Testis (tissue), 3 donors: Measurements from ENCODE around the gene WBP2NL. TPM values are rescaled to one million over a fixed set of nuclear protein-coding genes. Genes with fewer than 3 reads are reported as not detected.

ENCODE experiments used
- DNase-seq: peaks from one replicate; pipeline ENCODE4 v3.0.0-alpha.2; 2019
- H3K27ac ChIP-seq, 2 donors: fragments of 200-600 bp; sonication (generic); one replicate each; pipeline ENCODE4 v1.5.1; 2019
- H3K27me3 ChIP-seq: fragments of 200-600 bp; sonication (generic); one replicate; pipeline ENCODE4 v1.5.1; 2019
- H3K36me3 ChIP-seq: fragments of 200-600 bp; sonication (generic); one replicate; pipeline ENCODE4 v1.5.1; 2017; ENCODE audit warnings: low read depth; ENCODE audit errors: missing control alignments
- H3K4me1 ChIP-seq: fragments of 200-600 bp; sonication (generic); one replicate; pipeline ENCODE4 v1.5.1; 2019
- H3K4me3 ChIP-seq, 2 donors: fragments of 200-600 bp; sonication (generic); one replicate each; pipeline ENCODE4 v1.5.1; 2017 to 2019
- H3K9me3 ChIP-seq: fragments of 200-600 bp; sonication (generic); one replicate; pipeline ENCODE4 v1.5.1; 2017
- CTCF ChIP-seq, 3 experiments: fragments of 450-650 bp in 2 of 3; fragments of 200-600 bp in 1 of 3; sonication (generic) in 1 of 3; IDR thresholded peaks; one replicate each; pipeline ENCODE4 v1.5.1; 2016 to 2019; ENCODE audit warnings: antibody characterized with exemption in 3 of 3, mild to moderate bottlenecking in 2 of 3, moderate library complexity in 1 of 3
- POLR2A ChIP-seq: fragments of 450-650 bp; IDR thresholded peaks from one replicate; pipeline ENCODE4 v1.6.1; 2017; ENCODE audit warnings: antibody characterized with exemption, mild to moderate bottlenecking, moderate library complexity
- WGBS, 2 donors: methylation state at CpG; one replicate each; pipeline ENCODE4 v1.1.5; 2018; 5-methylcytosine and 5-hydroxymethylcytosine counted together
- intact Hi-C: fragments of 100-400 bp; cut with DNase I; formaldehyde crosslinking; loops from one replicate; pipeline ENCODE4 v1.15.1; 2023; ENCODE audit warnings: low total_unique reads
- polyA plus RNA-seq: library from polyadenylated mRNA; stranded (reverse); fragments of 350-450 nt; fragmentation: Illumina TruSeq; extraction: RNeasy Lipid Tissue Mini Kit (QIAGEN cat#74804); gene quantifications from one replicate; pipeline ENCODE4 v1.2.3, GENCODE V29; 2014; ENCODE audit warnings: low read depth, low replicate concordance; ENCODE audit not compliant: insufficient read depth
- total RNA-seq, 2 donors: library from RNA; depleted of rRNA; stranded (reverse); fragments of >200 nt; gene quantifications; one replicate each; pipeline ENCODE4 v1.2.3, GENCODE V29; 2016

The WBP2NL gene
- total and polyA plus RNA-seq, 3 donors from 2014 or later = 31.8 to 91.5 (median 90.8) TPM

- Histone ChIP-seq H3K4me3 (no peak overlapping the region), H3K27ac (no peak overlapping the region), H3K36me3 (no peaks in the 10 kb centered on the region), H3K4me1 (no peaks in the 10 kb centered on the region), H3K27me3 (no peaks in the 10 kb centered on the region), H3K9me3 (no peaks in the 10 kb centered on the region)
- intact Hi-C loops = no loop called here
- TF ChIP-seq POLR2A = no peak
- TF ChIP-seq CTCF (IDR thresholded peaks at IDR 0.05) = no peak
- 100% methylated on average over 1 of the region's 1 CpG; no CpG with 5 or more reads in 1 of the 2 donors for WGBS, 2 donors
- DNase-seq = no peak
These were observed 19.9 kb upstream of the WBP2NL start for GRCh38 chr22:41978732-41979131.

- no peaks in the 10 kb centered on the region for H3K27me3 ChIP-seq
- H3K27ac ChIP-seq = no peak overlapping the region
- TF ChIP-seq POLR2A (no peak), CTCF (IDR thresholded peaks at IDR 0.05) (no peak)
- no peaks in the 10 kb centered on the region for H3K4me1 ChIP-seq
- DNase-seq = no peak
- H3K9me3 ChIP-seq = no peaks in the 10 kb centered on the region
- intact Hi-C loops = no loop called here
- no peak overlapping the region for H3K4me3 ChIP-seq
- H3K36me3 ChIP-seq = no peaks in the 10 kb centered on the region
- WGBS, 2 donors = 81 to 83% methylated on average over 6 to 9 of the region's 9 CpGs
These were observed 19.0 kb upstream of the WBP2NL start for GRCh38 chr22:41979423-41980250.

- 66 to 72% methylated on average over 5 of the region's 5 CpGs for WGBS, 2 donors
- DNase-seq = no peak
- Histone ChIP-seq H3K27ac (no peak overlapping the region), H3K9me3 (no peaks in the 10 kb centered on the region), H3K4me1 (no peaks in the 10 kb centered on the region), H3K27me3 (no peaks in the 10 kb centered on the region), H3K4me3 (no peak overlapping the region), H3K36me3 (no peaks in the 10 kb centered on the region)
- intact Hi-C loops = no loop called here
- no peak for TF ChIP-seq POLR2A
- TF ChIP-seq CTCF (IDR thresholded peaks at IDR 0.05) = no peak
These were observed 15.7 kb upstream of the WBP2NL start for GRCh38 chr22:41982865-41983264.

GRCh38 chr22:41983513-41984405 is 14.8 kb upstream of the WBP2NL start:
- no peaks in the 10 kb centered on the region for H3K27me3 ChIP-seq
- no peak overlapping the region for H3K4me3 ChIP-seq
- intact Hi-C loops = no loop called here
- no peaks in the 10 kb centered on the region for H3K36me3 ChIP-seq
- WGBS, 2 donors = 81 to 92% methylated on average over 6 of the region's 6 CpGs
- no peaks in the 10 kb centered on the region for H3K9me3 ChIP-seq
- no peak overlapping the region for H3K27ac ChIP-seq
- TF ChIP-seq CTCF (IDR thresholded peaks at IDR 0.05) (no peak), POLR2A (no peak)
- DNase-seq = no peak
- no peaks in the 10 kb centered on the region for H3K4me1 ChIP-seq
